HEK293T (cell line): ENCODE measurements around the gene LARGE1.

ENCODE experiments used
- ARNT ChIP-seq: fragments of 450-650 bp; IDR thresholded peaks from 2 replicates; pipeline ENCODE4 v1.6.1; 2017; ENCODE audit warnings: mild to moderate bottlenecking
- BHLHE40 ChIP-seq: fragments of 450-650 bp; IDR thresholded peaks from 2 replicates; pipeline ENCODE4 v1.6.1; 2016; ENCODE audit warnings: mild to moderate bottlenecking, moderate library complexity, borderline replicate concordance
- CTBP1 ChIP-seq: fragments of 450-650 bp; IDR thresholded peaks from 2 replicates; pipeline ENCODE4 v1.6.1; 2016; ENCODE audit warnings: borderline replicate concordance
- ELF4 ChIP-seq: fragments of 450-650 bp; IDR thresholded peaks from 2 replicates; pipeline ENCODE4 v1.6.1; 2017; ENCODE audit warnings: antibody characterized with exemption
- FOXA1 ChIP-seq: fragments of 450-650 bp; IDR thresholded peaks from 2 replicates; pipeline ENCODE4 v1.6.1; 2016; ENCODE audit warnings: mild to moderate bottlenecking
- FOXM1 ChIP-seq: fragments of 450-650 bp; IDR thresholded peaks from 2 replicates; pipeline ENCODE4 v1.6.1; 2017; ENCODE audit warnings: mild to moderate bottlenecking, borderline replicate concordance
- L3MBTL2 ChIP-seq: fragments of 450-650 bp; conservative IDR thresholded peaks from 2 replicates; pipeline ENCODE4 v1.6.1; 2016; ENCODE audit warnings: mild to moderate bottlenecking
- LEF1 ChIP-seq: fragments of 450-650 bp; IDR thresholded peaks from 2 replicates; pipeline ENCODE4 v1.6.1; 2017; ENCODE audit warnings: mild to moderate bottlenecking, borderline replicate concordance
- NFRKB ChIP-seq: fragments of 450-650 bp; IDR thresholded peaks from 2 replicates; pipeline ENCODE4 v1.6.1; 2016; ENCODE audit warnings: mild to moderate bottlenecking, moderate library complexity
- SP1 ChIP-seq: fragments of 450-650 bp; IDR thresholded peaks from 2 replicates; pipeline ENCODE4 v1.6.1; 2017
- SUZ12 ChIP-seq: fragments of 450-650 bp; IDR thresholded peaks from 2 replicates; pipeline ENCODE4 v1.6.1; 2016; ENCODE audit warnings: mild to moderate bottlenecking
- ZNF384 ChIP-seq: fragments of 450-650 bp; IDR thresholded peaks from 2 replicates; pipeline ENCODE4 v1.6.1; 2016
- TF ChIP-seq, protein P1 (sequence below): fragments of 450-650 bp; IDR thresholded peaks from 2 replicates; pipeline ENCODE4 v1.6.1; 2016

DNA sequence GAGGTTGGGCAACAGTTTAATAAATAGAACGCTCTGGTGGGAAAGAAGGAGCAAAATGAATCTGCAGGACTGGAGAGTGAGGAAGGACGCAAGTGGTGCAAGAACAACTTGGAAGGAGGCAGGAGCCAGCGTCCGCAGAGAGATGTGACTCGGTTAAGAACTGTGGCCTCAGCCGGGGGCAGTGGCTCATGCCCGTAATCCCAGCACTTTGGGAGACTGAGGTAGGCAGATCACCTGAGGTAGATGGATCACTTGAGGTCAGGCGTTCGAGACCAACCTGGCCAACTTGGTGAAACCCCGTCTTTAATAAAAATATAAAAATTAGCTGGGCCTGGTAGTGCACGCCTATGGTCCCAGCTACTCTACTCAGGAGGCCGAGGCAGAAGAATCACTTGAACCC is 319.7 kb downstream of the LARGE1 start:
- TF ChIP-seq CTBP1: no peak
- no peak for TF ChIP-seq ARNT
- TF ChIP-seq FOXM1: no peak
- TF ChIP-seq, protein P1, sequence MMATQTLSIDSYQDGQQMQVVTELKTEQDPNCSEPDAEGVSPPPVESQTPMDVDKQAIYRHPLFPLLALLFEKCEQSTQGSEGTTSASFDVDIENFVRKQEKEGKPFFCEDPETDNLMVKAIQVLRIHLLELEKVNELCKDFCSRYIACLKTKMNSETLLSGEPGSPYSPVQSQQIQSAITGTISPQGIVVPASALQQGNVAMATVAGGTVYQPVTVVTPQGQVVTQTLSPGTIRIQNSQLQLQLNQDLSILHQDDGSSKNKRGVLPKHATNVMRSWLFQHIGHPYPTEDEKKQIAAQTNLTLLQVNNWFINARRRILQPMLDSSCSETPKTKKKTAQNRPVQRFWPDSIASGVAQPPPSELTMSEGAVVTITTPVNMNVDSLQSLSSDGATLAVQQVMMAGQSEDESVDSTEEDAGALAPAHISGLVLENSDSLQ: no peak
- no peak for TF ChIP-seq SP1
- no peak for TF ChIP-seq ELF4
- TF ChIP-seq FOXA1: no peak
- no peak for TF ChIP-seq ZNF384
- no peak for TF ChIP-seq SUZ12
- TF ChIP-seq LEF1: no peak
- TF ChIP-seq BHLHE40: no peak
- TF ChIP-seq NFRKB: no peak
- no peak for TF ChIP-seq L3MBTL2
